ENCODE results near the gene ZDHHC8.

DNA sequence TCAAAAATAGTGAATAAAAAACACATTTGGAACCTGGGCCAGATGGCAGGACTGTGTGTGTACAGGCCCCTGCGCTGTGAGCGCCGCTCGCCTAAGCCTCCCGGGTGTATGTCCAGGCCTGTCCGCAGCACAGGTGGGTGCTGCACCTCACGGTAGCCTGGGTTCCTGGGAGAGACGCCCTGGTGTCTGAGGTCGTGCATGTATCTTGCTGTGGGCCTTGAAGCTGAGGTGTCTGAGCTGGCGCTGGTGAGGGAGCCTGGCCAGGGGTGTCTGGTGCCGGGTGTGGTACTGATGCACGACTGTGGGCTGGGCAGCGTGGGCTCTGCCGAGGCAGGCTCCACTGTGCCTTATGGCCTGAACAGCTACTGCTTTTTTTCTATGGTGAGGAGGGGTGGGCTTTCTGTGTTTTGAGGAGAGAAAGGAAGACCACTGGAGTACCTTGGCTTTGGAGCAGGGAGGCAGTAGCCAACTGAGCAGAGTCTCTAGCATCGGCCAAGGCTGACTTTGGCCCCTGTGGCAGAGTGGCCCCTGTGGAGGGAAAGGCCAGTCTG is 4.2 kb upstream of the ZDHHC8 start:
- TF ChIP-seq POLR2AphosphoS5 (IDR thresholded peaks at IDR 0.05; ENCODE audit: low read depth, low read length) = no peak
- TF ChIP-seq, protein P1, sequence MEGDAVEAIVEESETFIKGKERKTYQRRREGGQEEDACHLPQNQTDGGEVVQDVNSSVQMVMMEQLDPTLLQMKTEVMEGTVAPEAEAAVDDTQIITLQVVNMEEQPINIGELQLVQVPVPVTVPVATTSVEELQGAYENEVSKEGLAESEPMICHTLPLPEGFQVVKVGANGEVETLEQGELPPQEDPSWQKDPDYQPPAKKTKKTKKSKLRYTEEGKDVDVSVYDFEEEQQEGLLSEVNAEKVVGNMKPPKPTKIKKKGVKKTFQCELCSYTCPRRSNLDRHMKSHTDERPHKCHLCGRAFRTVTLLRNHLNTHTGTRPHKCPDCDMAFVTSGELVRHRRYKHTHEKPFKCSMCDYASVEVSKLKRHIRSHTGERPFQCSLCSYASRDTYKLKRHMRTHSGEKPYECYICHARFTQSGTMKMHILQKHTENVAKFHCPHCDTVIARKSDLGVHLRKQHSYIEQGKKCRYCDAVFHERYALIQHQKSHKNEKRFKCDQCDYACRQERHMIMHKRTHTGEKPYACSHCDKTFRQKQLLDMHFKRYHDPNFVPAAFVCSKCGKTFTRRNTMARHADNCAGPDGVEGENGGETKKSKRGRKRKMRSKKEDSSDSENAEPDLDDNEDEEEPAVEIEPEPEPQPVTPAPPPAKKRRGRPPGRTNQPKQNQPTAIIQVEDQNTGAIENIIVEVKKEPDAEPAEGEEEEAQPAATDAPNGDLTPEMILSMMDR (IDR thresholded peaks at IDR 0.05 in 2 of 3, conservative IDR thresholded peaks at IDR 0.05 in 1 of 3; ENCODE audit: borderline replicate concordance in 1 of 3, insufficient read depth in 1 of 3, low read depth in 2 of 3, low read length in 2 of 3) = no peak
- TF ChIP-seq YY1 (IDR thresholded peaks at IDR 0.05; ENCODE audit: extremely low read depth, insufficient replicate concordance, low read depth, low read length) = no peak
- no peak for TF ChIP-seq CEBPB (IDR thresholded peaks at IDR 0.05; ENCODE audit: low read depth)
- TF ChIP-seq EZH2 (IDR thresholded peaks at IDR 0.05) = no peak
- no peak for TF ChIP-seq POLR2A (IDR thresholded peaks at IDR 0.05; ENCODE audit: borderline replicate concordance, extremely low read depth, insufficient read depth, insufficient read length)
- TF ChIP-seq EGR1 (IDR thresholded peaks at IDR 0.05; ENCODE audit: low read depth) = no peak
- TF ChIP-seq, protein P2, sequence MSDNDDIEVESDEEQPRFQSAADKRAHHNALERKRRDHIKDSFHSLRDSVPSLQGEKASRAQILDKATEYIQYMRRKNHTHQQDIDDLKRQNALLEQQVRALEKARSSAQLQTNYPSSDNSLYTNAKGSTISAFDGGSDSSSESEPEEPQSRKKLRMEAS (IDR thresholded peaks at IDR 0.05) = no peak
- TF ChIP-seq, protein P3, sequence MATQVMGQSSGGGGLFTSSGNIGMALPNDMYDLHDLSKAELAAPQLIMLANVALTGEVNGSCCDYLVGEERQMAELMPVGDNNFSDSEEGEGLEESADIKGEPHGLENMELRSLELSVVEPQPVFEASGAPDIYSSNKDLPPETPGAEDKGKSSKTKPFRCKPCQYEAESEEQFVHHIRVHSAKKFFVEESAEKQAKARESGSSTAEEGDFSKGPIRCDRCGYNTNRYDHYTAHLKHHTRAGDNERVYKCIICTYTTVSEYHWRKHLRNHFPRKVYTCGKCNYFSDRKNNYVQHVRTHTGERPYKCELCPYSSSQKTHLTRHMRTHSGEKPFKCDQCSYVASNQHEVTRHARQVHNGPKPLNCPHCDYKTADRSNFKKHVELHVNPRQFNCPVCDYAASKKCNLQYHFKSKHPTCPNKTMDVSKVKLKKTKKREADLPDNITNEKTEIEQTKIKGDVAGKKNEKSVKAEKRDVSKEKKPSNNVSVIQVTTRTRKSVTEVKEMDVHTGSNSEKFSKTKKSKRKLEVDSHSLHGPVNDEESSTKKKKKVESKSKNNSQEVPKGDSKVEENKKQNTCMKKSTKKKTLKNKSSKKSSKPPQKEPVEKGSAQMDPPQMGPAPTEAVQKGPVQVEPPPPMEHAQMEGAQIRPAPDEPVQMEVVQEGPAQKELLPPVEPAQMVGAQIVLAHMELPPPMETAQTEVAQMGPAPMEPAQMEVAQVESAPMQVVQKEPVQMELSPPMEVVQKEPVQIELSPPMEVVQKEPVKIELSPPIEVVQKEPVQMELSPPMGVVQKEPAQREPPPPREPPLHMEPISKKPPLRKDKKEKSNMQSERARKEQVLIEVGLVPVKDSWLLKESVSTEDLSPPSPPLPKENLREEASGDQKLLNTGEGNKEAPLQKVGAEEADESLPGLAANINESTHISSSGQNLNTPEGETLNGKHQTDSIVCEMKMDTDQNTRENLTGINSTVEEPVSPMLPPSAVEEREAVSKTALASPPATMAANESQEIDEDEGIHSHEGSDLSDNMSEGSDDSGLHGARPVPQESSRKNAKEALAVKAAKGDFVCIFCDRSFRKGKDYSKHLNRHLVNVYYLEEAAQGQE (IDR thresholded peaks at IDR 0.05; ENCODE audit: low read depth) = no peak
- TF ChIP-seq, protein P4, sequence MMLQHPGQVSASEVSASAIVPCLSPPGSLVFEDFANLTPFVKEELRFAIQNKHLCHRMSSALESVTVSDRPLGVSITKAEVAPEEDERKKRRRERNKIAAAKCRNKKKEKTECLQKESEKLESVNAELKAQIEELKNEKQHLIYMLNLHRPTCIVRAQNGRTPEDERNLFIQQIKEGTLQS (IDR thresholded peaks at IDR 0.05) = no peak
- no peak for TF ChIP-seq JUND (IDR thresholded peaks at IDR 0.05)
- TF ChIP-seq TCF7L2 (IDR thresholded peaks at IDR 0.05; ENCODE audit: borderline replicate concordance, extremely low read depth, insufficient read depth, insufficient read length) = no peak
- TF ChIP-seq EZH2phosphoT487 (IDR thresholded peaks at IDR 0.05; ENCODE audit: borderline replicate concordance) = no peak
- no peak for TF ChIP-seq SP1 (IDR thresholded peaks at IDR 0.05; ENCODE audit: low read depth)

All from HCT116 (cell line).